BJ (cell line): ENCODE measurements around the gene PRKAR1B. TPM values are rescaled to one million over a fixed set of nuclear protein-coding genes. Genes with fewer than 3 reads are reported as not detected.

Experiments
- CTCF ChIA-PET: fragments of 350-600 bp; formaldehyde crosslinking; extraction: SDS; loops from one replicate; lab custom pipeline; 2021; ENCODE audit warnings: antibody characterized with exemption, inconsistent platforms; lab: Yijun Ruan, JAX
- POLR2A ChIA-PET: fragments of 300-600 bp; sonication (Branson Sonifier 250); formaldehyde crosslinking; extraction: SDS; loops from one replicate; lab custom pipeline; 2021; ENCODE audit warnings: antibody characterized with exemption; lab: Charles Lee
- DNase-seq: peaks from one replicate; pipeline ENCODE4 v3.0.0-alpha.2; 2011; ENCODE audit warnings: low read depth
- H3K27me3 ChIP-seq: 2 replicates; pipeline ENCODE4 v1.6.0; 2011; ENCODE audit warnings: low read length; ENCODE audit not compliant: control insufficient read depth, insufficient read depth
- H3K36me3 ChIP-seq: 2 replicates; pipeline ENCODE4 v1.5.1; 2011; ENCODE audit warnings: low read length; ENCODE audit not compliant: control insufficient read depth, insufficient read depth
- H3K4me3 ChIP-seq: 2 replicates; pipeline ENCODE4 v1.5.1; 2011; ENCODE audit warnings: low read depth, mild to moderate bottlenecking, control low read depth, low read length
- CTCF ChIP-seq: IDR thresholded peaks from 2 replicates; pipeline ENCODE4 v1.5.1; 2011; ENCODE audit warnings: low read depth, mild to moderate bottlenecking, control low read depth, inconsistent platforms, low read length, moderate library complexity; ENCODE audit not compliant: insufficient read depth
- polyA plus RNA-seq: library from polyadenylated mRNA; depleted of rRNA; stranded (reverse); fragments of >200 nt; gene quantifications from 2 replicates; pipeline ENCODE4 v1.2.3, GENCODE V29; 2011

The PRKAR1B gene
- polyA plus RNA-seq, 1 experiment: 7.4 TPM

- no peak for DNase-seq
- ChIA-PET POLR2A (no interaction called here), CTCF (no interaction called here)
These were observed 97.0 kb downstream of the PRKAR1B start for GRCh38 chr7:630111-630511.

DNA sequence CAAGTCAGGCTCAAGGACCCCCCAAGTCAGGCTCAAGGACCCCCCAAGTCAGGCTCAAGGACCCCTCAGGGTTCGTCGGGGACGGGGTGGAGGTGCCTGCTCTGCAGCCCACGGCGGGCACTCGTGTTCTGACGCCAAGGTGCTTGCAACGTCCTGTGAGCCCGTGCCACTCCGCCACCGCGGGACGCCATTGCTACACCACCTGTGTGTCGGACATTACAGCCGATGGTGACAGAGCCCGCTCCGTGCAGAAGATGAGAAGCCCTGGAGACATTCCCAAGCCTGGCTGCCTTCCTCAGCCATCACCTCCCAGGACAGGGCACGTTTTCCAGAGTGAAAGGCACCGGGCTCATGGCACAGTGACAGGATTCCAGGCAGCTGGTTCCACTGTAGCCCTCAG, 98.3 kb downstream of the PRKAR1B start:
- ChIA-PET POLR2A (no interaction called here), CTCF (no interaction called here)
- TF ChIP-seq CTCF: no peak
- no peaks in the 10 kb centered on the region for H3K27me3 ChIP-seq
- H3K36me3 ChIP-seq: no peaks in the 10 kb centered on the region
- no peak for DNase-seq
- no peak overlapping the region for H3K4me3 ChIP-seq

More at GRCh38 chr7:630111-630511, 97.0 kb downstream of the PRKAR1B start:
- no peak for TF ChIP-seq CTCF
- H3K36me3 ChIP-seq: no peaks in the 10 kb centered on the region
- H3K27me3 ChIP-seq: no peaks in the 10 kb centered on the region
- no peak overlapping the region for H3K4me3 ChIP-seq

DNA sequence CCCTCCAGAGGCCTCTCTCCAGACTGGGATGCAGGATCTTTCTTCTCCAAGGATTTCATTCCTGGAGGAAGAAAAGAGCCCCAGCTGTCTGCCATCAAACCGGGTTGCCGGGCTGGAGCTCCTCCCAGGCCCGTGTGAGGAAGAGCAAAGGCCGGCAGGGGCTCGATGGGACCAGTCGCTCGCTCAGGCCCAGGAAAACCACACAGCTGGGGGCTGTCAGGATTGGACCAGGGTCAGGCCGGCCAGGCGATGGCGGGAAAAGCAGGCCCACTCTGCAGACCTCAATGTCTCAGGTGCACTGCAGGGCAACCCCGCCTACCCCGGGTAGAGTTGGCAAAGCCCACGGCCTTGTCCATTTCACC, 98.7 kb downstream of the PRKAR1B start:
- ChIA-PET CTCF (no interaction called here), POLR2A (no interaction called here)
- H3K27me3 ChIP-seq: no peaks in the 10 kb centered on the region
- no peak overlapping the region for H3K4me3 ChIP-seq
- TF ChIP-seq CTCF: no peak
- DNase-seq: no peak
- no peaks in the 10 kb centered on the region for H3K36me3 ChIP-seq

- H3K36me3 ChIP-seq: no peaks in the 10 kb centered on the region
- CTCF ChIA-PET: no interaction called here
- no peak for TF ChIP-seq CTCF
- no peak overlapping the region for H3K4me3 ChIP-seq
- POLR2A ChIA-PET: no interaction called here
- no peaks in the 10 kb centered on the region for H3K27me3 ChIP-seq
- DNase-seq: no peak
These were observed 99.2 kb downstream of the PRKAR1B start for GRCh38 chr7:627661-628401.

DNA sequence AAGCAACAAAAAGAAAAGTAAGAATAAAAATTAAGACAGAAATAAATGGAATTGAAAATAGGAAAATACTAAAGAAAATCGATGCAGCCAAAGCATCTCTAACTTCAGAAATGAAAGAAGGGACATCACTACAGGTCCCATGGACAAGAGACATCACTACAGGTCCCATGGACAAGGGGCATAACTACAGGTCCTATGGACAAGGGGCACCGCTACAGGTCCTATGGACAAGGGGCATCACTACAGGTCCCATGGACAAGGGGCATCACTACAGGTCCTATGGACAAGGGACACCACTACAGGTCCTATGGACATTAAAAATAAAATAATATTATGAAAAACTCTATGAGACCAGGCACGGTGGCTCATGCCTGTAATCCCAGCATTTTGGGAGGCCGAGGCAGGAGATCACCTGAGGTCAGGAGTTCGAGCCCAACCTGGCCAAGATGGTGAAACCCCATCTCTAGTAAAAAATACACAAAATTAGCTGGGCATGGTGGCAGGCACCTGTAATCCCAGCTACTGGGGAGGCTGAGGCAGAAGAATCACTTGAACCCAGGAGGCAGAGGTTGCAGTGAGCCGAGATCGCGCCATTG, 101.6 kb downstream of the PRKAR1B start:
- no peaks in the 10 kb centered on the region for H3K36me3 ChIP-seq
- CTCF ChIA-PET: interaction anchor here (1.4 kb wide), 1 partner anchor 40 kb away, joined by 3 read pairs; no protein-coding TSS in a partner anchor
- POLR2A ChIA-PET: no interaction called here
- no peak overlapping the region for H3K4me3 ChIP-seq
- no peak for TF ChIP-seq CTCF
- no peaks in the 10 kb centered on the region for H3K27me3 ChIP-seq
- DNase-seq: no peak
